Esophagus muscularis mucosa (tissue), 4 donors: ENCODE data around the gene GAS2L2. TPM values are rescaled to one million over a fixed set of nuclear protein-coding genes. Genes with fewer than 3 reads are reported as not detected.

Experiments used
- DNase-seq: peaks from one replicate; pipeline ENCODE4 v3.0.0-alpha.2; 2017; ENCODE audit errors: extremely low spot score
- H3K27ac ChIP-seq, 4 donors: fragments of 200-600 bp; sonication (generic); replicated peaks in 1 of 4; 1 replicate in 3 of 4; 2 replicates in 1 of 4; pipeline ENCODE4 v1.5.1; 2016 to 2019; ENCODE audit warnings: mild to moderate bottlenecking in 1 of 4
- H3K27me3 ChIP-seq, 4 donors: fragments of 200-600 bp; sonication (generic); one replicate each; pipeline versions ENCODE4 v1.5.1 to v1.6.0; 2016 to 2019
- H3K36me3 ChIP-seq, 4 donors: fragments of 200-600 bp; sonication (generic); one replicate each; pipeline ENCODE4 v1.5.1; 2016 to 2019
- H3K4me1 ChIP-seq, 4 donors: fragments of 200-600 bp; sonication (generic); one replicate each; pipeline ENCODE4 v1.5.1; 2016 to 2019
- H3K4me3 ChIP-seq, 4 donors: fragments of 200-600 bp; sonication (generic); 1 replicate in 2 of 4; 2 replicates in 2 of 4; pipeline ENCODE4 v1.5.1; 2016 to 2019; ENCODE audit warnings: mild to moderate bottlenecking in 4 of 4, moderate library complexity in 1 of 4
- H3K9me3 ChIP-seq, 4 donors: fragments of 200-600 bp; sonication (generic); 1 replicate in 3 of 4; 2 replicates in 1 of 4; pipeline ENCODE4 v1.5.1; 2016 to 2019
- CTCF ChIP-seq, 3 experiments: fragments of 200-600 bp in 2 of 3; fragments of 450-650 bp in 1 of 3; sonication (generic) in 2 of 3; IDR thresholded peaks; one replicate each; pipeline ENCODE4 v1.5.1; 2017 to 2019; ENCODE audit warnings: antibody characterized with exemption in 3 of 3, mild to moderate bottlenecking in 2 of 3, moderate library complexity in 1 of 3
- EP300 ChIP-seq: sonication (generic); formaldehyde crosslinking; IDR thresholded peaks from one replicate; pipeline ENCODE4 v1.6.1; 2017; ENCODE audit warnings: antibody characterized with exemption
- POLR2A ChIP-seq: fragments of 450-650 bp; IDR thresholded peaks from one replicate; pipeline ENCODE4 v1.6.1; 2017; ENCODE audit warnings: antibody characterized with exemption, moderate library complexity, mild to moderate bottlenecking, low read depth
- POLR2AphosphoS5 ChIP-seq, 2 donors: sonication (generic); formaldehyde crosslinking; IDR thresholded peaks; one replicate each; pipeline ENCODE4 v1.6.1; 2017; ENCODE audit warnings: antibody characterized with exemption in 2 of 2
- WGBS: methylation state at CpG from one replicate; pipeline ENCODE4 v1.1.5; 2018; 5-methylcytosine and 5-hydroxymethylcytosine counted together
- intact Hi-C: fragments of 100-400 bp; cut with DNase I; formaldehyde crosslinking; loops from one replicate; pipeline ENCODE4 v1.15.1; 2023
- total RNA-seq, 4 donors: library from RNA; depleted of rRNA; stranded (reverse); fragments of >200 nt; gene quantifications; one replicate each; pipeline versions ENCODE4 v1.1.0 to v1.2.1, GENCODE V29; 2016

Gene GAS2L2
- total RNA-seq, 4 donors from 2014 or later: 0.42 to 0.80 (median 0.48) TPM

- TF ChIP-seq POLR2A (no peak), CTCF (IDR thresholded peaks at IDR 0.05) (no peak)
- Histone ChIP-seq H3K27me3 (no peaks in the 10 kb centered on the region), H3K9me3 (no peaks in the 10 kb centered on the region), H3K4me3 (no peak overlapping the region), H3K4me1 (peaks cover 46 to 82% (median 63%) of the 10 kb centered on the region in 4 donors), H3K27ac (peak overlapping the region; percentile 73 to 85 (median 80)), H3K36me3 (peaks cover 0 to 76% (median 19%) of the 10 kb centered on the region in 4 donors)
- 65% methylated on average over 2 of the region's 2 CpGs for WGBS
- no peak for DNase-seq
- intact Hi-C loops: no loop called here
Observed at GRCh38 chr17:35717475-35717874, 35.6 kb downstream of the GAS2L2 start.

- no peaks in the 10 kb centered on the region for H3K27me3 ChIP-seq
- TF ChIP-seq POLR2AphosphoS5 (IDR thresholded peaks at IDR 0.05): peak; percentile 60 to 91
- TF ChIP-seq CTCF (IDR thresholded peaks at IDR 0.05): no peak
- no peak for TF ChIP-seq POLR2A
- TF ChIP-seq EP300: peak; percentile 96
- H3K4me3 ChIP-seq: no peak overlapping the region
- WGBS: 61% methylated on average over 4 of the region's 4 CpGs
- H3K36me3 ChIP-seq: peaks cover 0 to 75% (median 21%) of the 10 kb centered on the region in 4 donors
- H3K4me1 ChIP-seq: peaks cover 51 to 86% (median 67%) of the 10 kb centered on the region in 4 donors
- no peak for DNase-seq
- no peaks in the 10 kb centered on the region for H3K9me3 ChIP-seq
- H3K27ac ChIP-seq: peak overlapping the region; percentile 73 to 85 (median 80)
- intact Hi-C loops: no loop called here
Observed at GRCh38 chr17:35716897-35717465, 36.1 kb downstream of the GAS2L2 start.

DNA sequence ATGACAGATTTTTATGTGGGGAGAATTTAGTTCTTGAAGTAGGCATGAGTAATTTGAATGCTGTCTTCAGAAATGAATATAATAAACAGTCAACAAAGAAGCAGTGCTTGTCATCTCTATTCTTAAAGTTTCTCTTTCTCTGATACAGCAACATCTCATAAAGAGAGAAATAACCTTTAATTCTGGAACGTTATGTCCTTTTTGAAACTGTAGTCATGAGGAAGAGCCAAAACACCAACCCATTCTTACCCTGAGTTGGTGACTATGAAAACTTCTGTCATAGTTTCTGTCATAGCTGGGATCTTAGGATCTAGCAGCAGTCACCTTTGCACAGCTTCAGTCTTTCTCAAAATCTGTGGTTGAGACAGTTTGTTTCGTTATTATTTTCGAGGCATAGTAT is 36.9 kb downstream of the GAS2L2 start:
- intact Hi-C loops: no loop called here
- H3K9me3 ChIP-seq: no peaks in the 10 kb centered on the region
- no peak for TF ChIP-seq CTCF (IDR thresholded peaks at IDR 0.05)
- no peak for TF ChIP-seq EP300
- TF ChIP-seq POLR2A: no peak
- TF ChIP-seq POLR2AphosphoS5 (IDR thresholded peaks at IDR 0.05): no peak
- H3K36me3 ChIP-seq: peaks cover 0 to 75% (median 28%) of the 10 kb centered on the region in 4 donors
- DNase-seq: no peak
- no peak overlapping the region for H3K4me3 ChIP-seq
- no peaks in the 10 kb centered on the region for H3K27me3 ChIP-seq
- peaks cover 51 to 87% (median 67%) of the 10 kb centered on the region in 4 donors for H3K4me1 ChIP-seq
- 80% methylated on average over 3 of the region's 3 CpGs for WGBS
- H3K27ac ChIP-seq: peak overlapping the region; percentile 73 to 85 (median 80)

- Histone ChIP-seq H3K4me1 (peaks cover 51 to 86% (median 67%) of the 10 kb centered on the region in 4 donors), H3K36me3 (peaks cover 0 to 79% (median 31%) of the 10 kb centered on the region in 4 donors)
Observed at GRCh38 chr17:35715416-35715815, 37.6 kb downstream of the GAS2L2 start.

More at GRCh38 chr17:35715416-35715815, 37.6 kb downstream of the GAS2L2 start:
- Histone ChIP-seq H3K9me3 (no peaks in the 10 kb centered on the region), H3K27me3 (no peaks in the 10 kb centered on the region), H3K27ac (peak overlapping the region; percentile 73 to 85 (median 80)), H3K4me3 (no peak overlapping the region)
- no peak for TF ChIP-seq POLR2AphosphoS5 (IDR thresholded peaks at IDR 0.05)
- no peak for TF ChIP-seq EP300
- TF ChIP-seq CTCF (IDR thresholded peaks at IDR 0.05): no peak
- no peak for TF ChIP-seq POLR2A
- intact Hi-C loops: no loop called here
- no peak for DNase-seq
